HG02970 (cell line): ENCODE data around the gene TOMM20.
"Not testable (repeated sequence)": the region's sequence is repeated elsewhere in the genome, so short reads cannot be mapped to it uniquely, and the experiment has no call there.

Experiments
- ATAC-seq: cut with Tn5 transposase; IDR thresholded peaks from one replicate; pipeline ENCODE4 v1.9.1; 2021; ENCODE audit warnings: mild to moderate bottlenecking, moderate library complexity, moderate number of reproducible peaks; ENCODE audit not compliant: unreplicated experiment, low FRiP score

The TOMM20 gene

GRCh38 chr1:235128456-235129328 is at the start of gene TOMM20:
Gene TOMM20 (minus strand): TSS chr1:235128837. CDS start chr1:235128715, 122 bp downstream.
- peak; percentile 95 for ATAC-seq

- no peak for ATAC-seq
Observed at GRCh38 chr1:235176486-235176885, 47.8 kb upstream of the TOMM20 start.

GRCh38 chr1:235169986-235170385 is 41.3 kb upstream of the TOMM20 start:
- no peak for ATAC-seq

- ATAC-seq = no peak
Observed at GRCh38 chr1:235168375-235168774, 39.7 kb upstream of the TOMM20 start.

GRCh38 chr1:235161685-235162327 is 33.2 kb upstream of the TOMM20 start:
- no peak for ATAC-seq

- ATAC-seq = peak; percentile 80
Observed at GRCh38 chr1:235160957-235161684, 32.5 kb upstream of the TOMM20 start, which contains the start of gene RBM34. Gene RBM34 (minus strand): TSS chr1:235161250. CDS start chr1:235161226, 24 bp downstream.

GRCh38 chr1:235160383-235160956 is 31.8 kb upstream of the TOMM20 start:
- no peak for ATAC-seq

GRCh38 chr1:235159930-235160329 is 31.3 kb upstream of the TOMM20 start:
- not testable (repeated sequence) for ATAC-seq

GRCh38 chr1:235159284-235159683 is 30.6 kb upstream of the TOMM20 start:
- ATAC-seq = not testable (repeated sequence)

GRCh38 chr1:235158680-235159079 is 30.0 kb upstream of the TOMM20 start:
- no peak for ATAC-seq

- no peak for ATAC-seq
Observed at GRCh38 chr1:235157150-235157549, 28.5 kb upstream of the TOMM20 start.

- ATAC-seq = no peak
Observed at GRCh38 chr1:235156740-235157139, 28.1 kb upstream of the TOMM20 start.

- no peak for ATAC-seq
Observed at GRCh38 chr1:235156265-235156664, 27.6 kb upstream of the TOMM20 start.

GRCh38 chr1:235152235-235152634 is 23.6 kb upstream of the TOMM20 start:
- no peak for ATAC-seq

- ATAC-seq = no peak
Observed at GRCh38 chr1:235151033-235151432, 22.4 kb upstream of the TOMM20 start.

- ATAC-seq = no peak
Observed at GRCh38 chr1:235149824-235150223, 21.2 kb upstream of the TOMM20 start.

- ATAC-seq = no peak
Observed at GRCh38 chr1:235147269-235147668, 18.6 kb upstream of the TOMM20 start.

- no peak for ATAC-seq
Observed at GRCh38 chr1:235145639-235146038, 17.0 kb upstream of the TOMM20 start.

- ATAC-seq = no peak
Observed at GRCh38 chr1:235142991-235143390, 14.4 kb upstream of the TOMM20 start.

GRCh38 chr1:235139315-235139714 is 10.7 kb upstream of the TOMM20 start:
- no peak for ATAC-seq

GRCh38 chr1:235138821-235139220 is 10.2 kb upstream of the TOMM20 start:
- ATAC-seq = no peak
